ENCODE measurements around the gene PPM1L. TPM values are rescaled to one million over a fixed set of nuclear protein-coding genes. Genes with fewer than 3 reads are reported as not detected.
"Not testable (repeated sequence)": the region's sequence is repeated elsewhere in the genome, so short reads cannot be mapped to it uniquely, and the experiment has no call there.

The PPM1L gene
- total RNA-seq, 4 donors from 2014 or later = 3.2 to 27.9 (median 16.4) TPM

DNA sequence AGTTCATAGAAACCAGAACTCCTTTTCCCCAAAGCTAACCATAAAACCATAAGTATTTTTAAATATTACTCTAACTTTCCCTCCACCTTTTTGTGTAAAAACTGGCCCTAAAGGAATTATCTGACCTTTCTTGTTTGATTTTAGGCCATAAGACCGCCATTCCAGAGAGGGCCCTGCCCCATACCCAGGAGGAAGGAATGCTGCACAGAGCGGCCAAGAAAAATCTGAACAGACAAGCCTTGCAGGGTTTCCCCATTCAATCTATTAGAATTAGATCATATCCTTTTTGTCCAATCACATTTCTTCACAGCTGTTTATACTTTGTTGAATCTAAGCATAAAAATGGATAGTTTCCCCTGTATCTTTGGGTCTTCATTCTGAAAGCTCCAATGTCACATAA is 252.1 kb downstream of the PPM1L start:
- no peaks in the 10 kb centered on the region for H3K4me1 ChIP-seq
- DNase-seq = no peak
- no peaks in the 10 kb centered on the region for H3K36me3 ChIP-seq
- intact Hi-C loops (cut with DNase I; ENCODE audit: low total_unique reads) = no loop called here
- no peak overlapping the region for H3K27ac ChIP-seq
- H3K4me3 ChIP-seq = no peak overlapping the region
- TF ChIP-seq POLR2A (IDR thresholded peaks at IDR 0.05) = no peak
- TF ChIP-seq, protein P1, sequence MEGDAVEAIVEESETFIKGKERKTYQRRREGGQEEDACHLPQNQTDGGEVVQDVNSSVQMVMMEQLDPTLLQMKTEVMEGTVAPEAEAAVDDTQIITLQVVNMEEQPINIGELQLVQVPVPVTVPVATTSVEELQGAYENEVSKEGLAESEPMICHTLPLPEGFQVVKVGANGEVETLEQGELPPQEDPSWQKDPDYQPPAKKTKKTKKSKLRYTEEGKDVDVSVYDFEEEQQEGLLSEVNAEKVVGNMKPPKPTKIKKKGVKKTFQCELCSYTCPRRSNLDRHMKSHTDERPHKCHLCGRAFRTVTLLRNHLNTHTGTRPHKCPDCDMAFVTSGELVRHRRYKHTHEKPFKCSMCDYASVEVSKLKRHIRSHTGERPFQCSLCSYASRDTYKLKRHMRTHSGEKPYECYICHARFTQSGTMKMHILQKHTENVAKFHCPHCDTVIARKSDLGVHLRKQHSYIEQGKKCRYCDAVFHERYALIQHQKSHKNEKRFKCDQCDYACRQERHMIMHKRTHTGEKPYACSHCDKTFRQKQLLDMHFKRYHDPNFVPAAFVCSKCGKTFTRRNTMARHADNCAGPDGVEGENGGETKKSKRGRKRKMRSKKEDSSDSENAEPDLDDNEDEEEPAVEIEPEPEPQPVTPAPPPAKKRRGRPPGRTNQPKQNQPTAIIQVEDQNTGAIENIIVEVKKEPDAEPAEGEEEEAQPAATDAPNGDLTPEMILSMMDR (IDR thresholded peaks at IDR 0.05) = no peak
- H3K27me3 ChIP-seq = no peaks in the 10 kb centered on the region
- no peaks in the 10 kb centered on the region for H3K9me3 ChIP-seq

DNA sequence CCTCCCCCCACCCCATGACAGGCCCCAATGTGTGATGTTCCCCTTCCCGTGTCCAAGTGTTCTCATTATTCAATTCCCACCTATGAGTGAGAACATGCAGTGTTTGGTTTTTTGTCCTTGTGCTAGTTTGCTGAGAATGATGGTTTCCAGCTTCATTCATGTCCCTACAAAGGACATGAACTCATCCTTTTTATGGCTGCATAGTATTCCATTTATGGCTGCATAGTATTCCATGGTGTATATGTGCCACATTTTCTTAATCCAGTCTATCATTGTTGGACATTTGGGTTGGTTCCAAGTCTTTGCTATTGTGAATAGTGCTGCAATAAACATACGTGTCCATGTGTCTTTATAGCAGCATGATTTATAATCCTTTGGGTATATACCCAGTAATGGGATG is 254.1 kb downstream of the PPM1L start:
- H3K4me1 ChIP-seq; H3K27me3 ChIP-seq; H3K36me3 ChIP-seq; H3K27ac ChIP-seq; H3K4me3 ChIP-seq; DNase-seq; H3K9me3 ChIP-seq; intact Hi-C loops (cut with DNase I; ENCODE audit: low total_unique reads): not testable (repeated sequence)

DNA sequence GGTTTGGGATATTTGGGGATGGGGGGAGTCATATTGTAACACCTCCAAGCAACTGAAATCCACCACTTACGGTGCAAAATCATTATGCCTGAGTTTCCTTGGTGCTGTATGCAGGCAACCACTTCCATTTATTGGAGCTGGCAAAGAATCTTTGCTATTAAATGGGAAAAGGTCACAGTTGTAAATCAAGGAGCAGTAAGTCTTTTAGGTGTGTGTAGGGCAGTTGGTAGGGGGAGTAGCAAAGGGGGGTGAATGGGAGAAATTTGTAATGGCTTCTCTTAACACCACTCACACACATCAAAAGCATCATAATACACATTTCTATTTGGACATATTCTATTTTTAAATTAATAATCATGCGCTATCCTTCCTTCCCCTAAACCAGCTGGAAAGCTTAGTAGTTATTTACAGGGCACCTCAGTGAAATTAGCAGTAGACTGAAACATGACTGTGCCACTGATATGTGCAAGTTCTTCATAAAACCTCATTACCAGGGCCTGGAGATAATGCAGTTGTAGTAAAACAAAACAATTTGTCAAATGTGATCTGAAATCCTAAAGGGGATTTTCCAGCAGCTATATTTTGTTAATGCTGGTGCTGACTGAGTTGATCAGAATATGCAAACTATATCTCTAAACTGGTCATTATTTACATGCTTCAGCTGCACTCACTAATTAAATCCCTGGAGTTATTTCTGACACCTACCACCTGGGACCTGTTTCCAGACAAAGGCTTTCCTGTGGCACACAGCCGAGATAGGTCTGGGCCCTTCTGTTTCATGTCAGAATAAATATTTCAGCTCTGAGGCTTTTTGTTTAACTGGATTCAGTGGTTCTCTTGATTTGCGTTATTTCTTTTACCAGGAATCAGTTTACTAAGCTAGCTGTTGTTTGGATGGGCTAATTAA is 259.1 kb downstream of the PPM1L start:
- TF ChIP-seq, protein P1 (IDR thresholded peaks at IDR 0.05) = no peak
- no peak overlapping the region for H3K4me3 ChIP-seq
- no peaks in the 10 kb centered on the region for H3K27me3 ChIP-seq
- H3K4me1 ChIP-seq = no peaks in the 10 kb centered on the region
- no peak overlapping the region for H3K27ac ChIP-seq
- intact Hi-C loops (cut with DNase I; ENCODE audit: low total_unique reads) = no loop called here
- DNase-seq = no peak
- H3K9me3 ChIP-seq = no peaks in the 10 kb centered on the region
- no peaks in the 10 kb centered on the region for H3K36me3 ChIP-seq

DNA sequence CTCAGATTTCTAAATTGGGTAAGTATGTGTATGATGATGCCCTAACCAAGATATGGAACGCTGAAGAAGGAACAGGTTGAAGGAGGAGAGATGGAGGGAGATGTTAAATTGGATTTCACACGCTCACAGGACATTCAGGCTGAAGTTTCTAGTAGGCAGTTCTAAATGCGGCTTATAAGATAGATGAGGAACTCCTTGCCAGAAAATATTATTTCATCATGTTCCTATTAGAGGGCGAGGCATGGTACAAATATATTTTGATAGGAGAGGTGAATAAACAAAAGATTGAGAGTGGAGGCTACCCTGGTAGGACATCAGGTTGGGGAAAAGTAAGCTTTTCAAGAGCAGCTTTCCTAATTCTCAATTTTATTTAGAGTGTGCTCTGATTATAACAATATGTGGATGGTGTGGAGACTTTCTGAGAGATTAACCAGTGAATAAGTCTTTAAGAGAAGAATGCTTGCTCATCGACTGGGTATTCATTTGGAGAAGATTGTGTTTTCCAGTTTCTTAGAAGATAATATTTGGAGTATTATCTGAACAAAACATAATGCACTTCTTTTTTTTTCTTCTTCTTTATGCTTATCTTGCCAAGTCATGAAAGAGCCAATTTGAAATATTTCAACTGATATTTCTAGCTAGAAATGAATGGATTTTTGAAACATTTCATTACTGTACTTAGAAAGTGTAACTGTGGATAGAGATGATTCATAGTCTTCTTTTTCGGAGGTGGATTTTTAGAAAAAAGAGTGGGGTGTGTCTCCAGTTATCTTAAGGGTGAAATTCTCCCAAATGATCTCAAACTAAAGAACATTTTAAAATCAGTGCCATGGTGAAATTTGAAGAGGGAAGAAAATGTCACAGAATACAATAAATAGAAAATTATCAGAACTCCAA is 260.6 kb downstream of the PPM1L start:
- Histone ChIP-seq H3K27me3 (no peaks in the 10 kb centered on the region), H3K4me3 (no peak overlapping the region), H3K4me1 (no peaks in the 10 kb centered on the region), H3K36me3 (no peaks in the 10 kb centered on the region), H3K9me3 (no peaks in the 10 kb centered on the region), H3K27ac (no peak overlapping the region)
- intact Hi-C loops (cut with DNase I; ENCODE audit: low total_unique reads) = no loop called here
- no peak for DNase-seq
- TF ChIP-seq, protein P1 (IDR thresholded peaks at IDR 0.05) = no peak
- no peak for TF ChIP-seq POLR2A (IDR thresholded peaks at IDR 0.05)

DNA sequence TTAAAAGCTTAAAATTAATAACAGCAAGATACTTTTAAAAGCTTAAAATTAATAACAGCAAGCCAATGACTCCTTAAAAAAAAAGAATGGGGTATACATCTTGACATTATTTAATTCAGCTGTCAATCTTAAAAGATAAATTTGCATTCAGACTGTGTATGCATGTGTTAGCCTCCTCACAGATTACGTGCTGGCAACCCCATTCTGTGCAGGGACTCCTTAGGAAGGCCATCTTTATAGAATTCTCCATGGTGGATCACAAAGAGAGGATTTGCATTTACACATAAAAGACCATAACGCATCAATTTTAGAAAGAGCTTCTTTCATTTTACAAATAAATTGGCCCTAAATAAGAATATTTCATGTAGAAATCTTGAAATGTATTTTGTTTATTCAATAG is 261.9 kb downstream of the PPM1L start:
- Histone ChIP-seq H3K4me3 (no peak overlapping the region), H3K9me3 (no peaks in the 10 kb centered on the region), H3K27me3 (no peaks in the 10 kb centered on the region), H3K36me3 (no peaks in the 10 kb centered on the region), H3K27ac (no peak overlapping the region), H3K4me1 (no peaks in the 10 kb centered on the region)
- intact Hi-C loops (cut with DNase I; ENCODE audit: low total_unique reads) = no loop called here
- TF ChIP-seq, protein P1 (IDR thresholded peaks at IDR 0.05) = no peak
- TF ChIP-seq POLR2A (IDR thresholded peaks at IDR 0.05) = no peak
- no peak for DNase-seq
